GM12872 (cell line): ENCODE data around the gene RPTOR.

Experiments
- CTCF ChIP-seq: IDR thresholded peaks from 3 replicates; pipeline ENCODE4 v1.5.1; 2011; ENCODE audit warnings: low read depth, mild to moderate bottlenecking, low read length, moderate library complexity; ENCODE audit not compliant: insufficient read depth

RPTOR gene

GRCh38 chr17:80999536-81000333 lies 455.1 kb downstream of the RPTOR start:
- no peak for TF ChIP-seq CTCF

- TF ChIP-seq CTCF, result no peak
Measured at GRCh38 chr17:81000334-81000630, 455.6 kb downstream of the RPTOR start.

DNA sequence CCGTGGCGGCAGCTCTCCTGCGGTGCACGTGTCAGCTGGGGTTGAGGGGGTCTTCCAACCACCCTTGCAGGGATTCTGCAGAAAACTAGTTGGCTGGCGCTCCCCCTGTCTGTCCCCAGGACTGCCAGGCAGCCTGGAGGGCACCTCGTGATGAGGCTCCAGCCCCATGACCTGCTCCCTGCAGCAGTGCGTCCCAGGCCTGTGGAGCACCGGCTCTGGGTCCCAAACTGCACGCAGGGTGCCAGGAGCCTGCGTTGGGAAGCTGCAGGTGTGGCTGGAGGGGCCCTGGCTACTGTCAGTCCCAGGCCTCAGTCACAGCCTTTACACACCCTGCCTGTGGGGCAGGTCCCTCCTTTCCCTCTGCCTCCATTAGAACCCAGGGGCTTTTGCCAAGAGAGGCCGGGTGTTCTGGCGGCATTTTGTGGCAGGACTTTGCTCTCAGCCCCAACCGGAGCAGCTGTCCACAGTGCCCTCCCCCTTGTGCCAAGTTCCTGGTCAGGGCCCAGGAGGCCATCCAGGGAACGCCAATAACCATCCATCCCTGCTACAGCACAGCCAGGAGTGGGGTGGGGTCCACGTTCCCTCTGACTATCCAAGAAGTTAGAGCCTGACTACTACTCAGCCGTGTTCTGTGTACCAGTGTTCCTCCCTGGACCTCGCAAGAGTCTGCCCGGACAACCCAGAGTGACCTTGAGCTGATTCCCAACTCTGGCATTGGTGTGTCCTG lies 456.2 kb downstream of the RPTOR start:
- TF ChIP-seq CTCF, result no peak

- no peak for TF ChIP-seq CTCF
Measured at GRCh38 chr17:81002013-81002384, 457.4 kb downstream of the RPTOR start.

GRCh38 chr17:81002409-81003361 lies 458.0 kb downstream of the RPTOR start:
- no peak for TF ChIP-seq CTCF

- TF ChIP-seq CTCF, result no peak
Measured at GRCh38 chr17:81003711-81004475, 459.3 kb downstream of the RPTOR start.

GRCh38 chr17:81006891-81007290 lies 462.3 kb downstream of the RPTOR start:
- no peak for TF ChIP-seq CTCF
